ENCODE measurements around the gene NFIB.
A peak's percentile ranks its signal among the peaks of the same experiment; 100 is the strongest.

The NFIB gene

GRCh38 chr9:14313951-14314423 is at the start of gene NFIB:
Gene NFIB, minus strand, starts transcription at chr9:14314141. Its CDS starts 630 bp downstream, at chr9:14313511.
- DNase-seq: no peak

GRCh38 chr9:14362175-14362574 is 48.2 kb upstream of the NFIB start:
- DNase-seq: no peak

- no peak for DNase-seq
Measured at GRCh38 chr9:14361074-14361473, 47.1 kb upstream of the NFIB start.

GRCh38 chr9:14358523-14358922 is 44.6 kb upstream of the NFIB start:
- no peak for DNase-seq

GRCh38 chr9:14356351-14357265 is 42.7 kb upstream of the NFIB start:
- DNase-seq: no peak

GRCh38 chr9:14354201-14354600 is 40.3 kb upstream of the NFIB start:
- DNase-seq: no peak

GRCh38 chr9:14353222-14354056 is 39.5 kb upstream of the NFIB start:
- peak; percentile 93 for DNase-seq

GRCh38 chr9:14352503-14352902 is 38.6 kb upstream of the NFIB start:
- DNase-seq: no peak

- no peak for DNase-seq
Measured at GRCh38 chr9:14351221-14351836, 37.4 kb upstream of the NFIB start.

GRCh38 chr9:14350754-14351153 is 36.8 kb upstream of the NFIB start:
- peak; percentile 50 for DNase-seq

- no peak for DNase-seq
Measured at GRCh38 chr9:14350349-14350728, 36.4 kb upstream of the NFIB start.

GRCh38 chr9:14349447-14350348 is 35.8 kb upstream of the NFIB start:
- peak; percentile 81 for DNase-seq

GRCh38 chr9:14349146-14349446 is 35.2 kb upstream of the NFIB start:
- no peak for DNase-seq

- DNase-seq: peak; percentile 87
Measured at GRCh38 chr9:14348373-14349145, 34.6 kb upstream of the NFIB start.

GRCh38 chr9:14348123-14348372 is 34.1 kb upstream of the NFIB start:
- no peak for DNase-seq

- peak; percentile 88 for DNase-seq
Measured at GRCh38 chr9:14347406-14348122, 33.6 kb upstream of the NFIB start.

- DNase-seq: peak; percentile 68
Measured at GRCh38 chr9:14346811-14347405, 33.0 kb upstream of the NFIB start.

GRCh38 chr9:14346231-14346791 is 32.4 kb upstream of the NFIB start:
- peak; percentile 76 for DNase-seq

- peak; percentile 74 for DNase-seq
Measured at GRCh38 chr9:14345354-14346230, 31.7 kb upstream of the NFIB start.

Measured in retina (tissue), 1 donor.